ENCODE results near the gene NLRC3.

DNA sequence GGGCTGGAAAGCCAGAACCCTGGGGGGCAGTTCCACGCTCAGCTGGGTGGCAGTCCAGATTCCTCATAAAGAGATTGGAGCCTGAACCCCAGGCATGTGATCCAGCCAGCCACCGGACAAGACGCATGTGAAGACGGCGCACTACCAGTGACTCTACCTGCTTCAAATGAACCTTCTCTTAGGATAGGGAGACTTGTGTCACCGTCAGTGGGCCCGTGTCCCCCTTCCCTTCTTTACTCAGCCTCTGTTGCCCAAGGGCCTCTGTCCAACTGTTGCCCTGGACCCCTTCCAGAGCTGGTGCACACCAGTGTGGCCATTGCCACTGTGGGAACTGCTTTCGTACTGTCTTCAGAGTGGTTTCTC, 58.2 kb downstream of the NLRC3 start:
- TF ChIP-seq, protein P1, sequence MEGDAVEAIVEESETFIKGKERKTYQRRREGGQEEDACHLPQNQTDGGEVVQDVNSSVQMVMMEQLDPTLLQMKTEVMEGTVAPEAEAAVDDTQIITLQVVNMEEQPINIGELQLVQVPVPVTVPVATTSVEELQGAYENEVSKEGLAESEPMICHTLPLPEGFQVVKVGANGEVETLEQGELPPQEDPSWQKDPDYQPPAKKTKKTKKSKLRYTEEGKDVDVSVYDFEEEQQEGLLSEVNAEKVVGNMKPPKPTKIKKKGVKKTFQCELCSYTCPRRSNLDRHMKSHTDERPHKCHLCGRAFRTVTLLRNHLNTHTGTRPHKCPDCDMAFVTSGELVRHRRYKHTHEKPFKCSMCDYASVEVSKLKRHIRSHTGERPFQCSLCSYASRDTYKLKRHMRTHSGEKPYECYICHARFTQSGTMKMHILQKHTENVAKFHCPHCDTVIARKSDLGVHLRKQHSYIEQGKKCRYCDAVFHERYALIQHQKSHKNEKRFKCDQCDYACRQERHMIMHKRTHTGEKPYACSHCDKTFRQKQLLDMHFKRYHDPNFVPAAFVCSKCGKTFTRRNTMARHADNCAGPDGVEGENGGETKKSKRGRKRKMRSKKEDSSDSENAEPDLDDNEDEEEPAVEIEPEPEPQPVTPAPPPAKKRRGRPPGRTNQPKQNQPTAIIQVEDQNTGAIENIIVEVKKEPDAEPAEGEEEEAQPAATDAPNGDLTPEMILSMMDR (tag by site-specific recombination; IDR thresholded peaks at IDR 0.05), result no peak
- TF ChIP-seq ZNF561 (tag by site-specific recombination; IDR thresholded peaks at IDR 0.05; ENCODE audit: borderline replicate concordance), result no peak
- TF ChIP-seq EGR2 (tag by site-specific recombination; IDR thresholded peaks at IDR 0.05; ENCODE audit: low read depth), result no peak
- no peak for TF ChIP-seq ZNF776 (tag by site-specific recombination; IDR thresholded peaks at IDR 0.05; ENCODE audit: borderline replicate concordance)
